ENCODE data around the gene NFE2L3. TPM values are rescaled to one million over a fixed set of nuclear protein-coding genes. Genes with fewer than 3 reads are reported as not detected.
A peak's percentile ranks its signal among the peaks of the same experiment; 100 is the strongest.

NFE2L3 gene
- total RNA-seq, 1 experiment from 2014 or later, result 40.0 TPM

- Histone ChIP-seq H3K9me3 (ENCODE audit: low read length) (no peaks in the 10 kb centered on the region), H3K4me3 (ENCODE audit: low read length) (no peak overlapping the region), H3K27ac (ENCODE audit: low read length) (no peak overlapping the region), H3K27me3 (ENCODE audit: low read length) (no peaks in the 10 kb centered on the region), H3K9me2 (replicated peaks; ENCODE audit: low read length) (no peaks in the 10 kb centered on the region), H4K20me1 (ENCODE audit: low read length) (no peaks in the 10 kb centered on the region), H3K9ac (ENCODE audit: low read length) (no peak overlapping the region), H3F3A (ENCODE audit: low read length, unreplicated experiment) (no peaks in the 10 kb centered on the region), H3K4me1 (ENCODE audit: insufficient read depth, low read length) (no peaks in the 10 kb centered on the region), H2AFZ (ENCODE audit: low read length) (no peak overlapping the region), H3K4me2 (ENCODE audit: low read length) (no peak overlapping the region), H3K79me2 (ENCODE audit: low read length) (peaks cover 13% of the 10 kb centered on the region), H3K36me3 (ENCODE audit: low read depth, low read length) (no peaks in the 10 kb centered on the region)
- intact Hi-C loops (cut with micrococcal nuclease), result no loop called here
- ATAC-seq (peak; percentile 4; the same call in 1 of the 2 replicates), DNase-seq (no peak)
- TF ChIP-seq EZH2phosphoT487 (IDR thresholded peaks at IDR 0.05; ENCODE audit: borderline replicate concordance, low read length) (no peak), EZH2 (IDR thresholded peaks at IDR 0.05; ENCODE audit: low read length, unreplicated experiment) (no peak), CTCF (conservative IDR thresholded peaks at IDR 0.05; ENCODE audit: low read depth, low read length) (no peak)
- POLR2A ChIA-PET (ENCODE audit: unreplicated experiment), result interaction anchor here (0.6 kb wide), 1 partner anchor 10 kb away, joined by 15 read pairs; no protein-coding TSS in a partner anchor
- BruUV-seq (replicated peaks), result no TSS peak
- CTCF ChIA-PET, result no interaction called here
Measured at GRCh38 chr7:26178272-26178960, 26.4 kb downstream of the NFE2L3 start.

DNA sequence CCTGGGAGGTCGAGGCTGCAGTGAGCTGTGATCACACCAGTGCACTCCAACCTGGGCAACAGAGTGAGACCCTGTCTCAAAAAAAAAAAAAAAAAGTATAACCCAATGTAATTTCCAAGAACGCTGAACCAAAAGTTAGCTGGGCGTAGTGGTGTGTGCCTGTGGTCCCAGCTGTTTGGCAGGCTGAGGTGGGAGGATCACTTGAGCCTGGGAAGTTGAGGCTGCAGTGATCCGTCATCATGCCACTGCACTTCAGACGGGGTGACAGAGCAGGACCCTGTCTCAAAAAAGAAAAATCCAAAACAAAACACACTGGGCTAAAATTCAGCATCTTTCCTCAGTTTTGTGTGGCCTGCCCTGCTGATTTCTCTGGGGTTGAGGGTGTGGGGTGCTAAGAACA, 27.4 kb downstream of the NFE2L3 start:
- no TSS peak for BruUV-seq (replicated peaks)
- no peak for TF ChIP-seq EZH2phosphoT487 (IDR thresholded peaks at IDR 0.05; ENCODE audit: borderline replicate concordance, low read length)
- no peak for TF ChIP-seq EZH2 (IDR thresholded peaks at IDR 0.05; ENCODE audit: low read length, unreplicated experiment)
- TF ChIP-seq CTCF (conservative IDR thresholded peaks at IDR 0.05; ENCODE audit: low read depth, low read length), result no peak
- no peaks in the 10 kb centered on the region for H3K9me2 ChIP-seq (replicated peaks; ENCODE audit: low read length)
- intact Hi-C loops (cut with micrococcal nuclease), result no loop called here
- H3K27me3 ChIP-seq (ENCODE audit: low read length), result no peaks in the 10 kb centered on the region
- DNase-seq (no peak), ATAC-seq (no peak)
- no peak overlapping the region for H3K4me2 ChIP-seq (ENCODE audit: low read length)
- no peak overlapping the region for H3K4me3 ChIP-seq (ENCODE audit: low read length)
- no peak overlapping the region for H3K27ac ChIP-seq (ENCODE audit: low read length)
- 0 out of 2 replicates have a peak, but pooled peaks cover 3% of the 10 kb centered on the region for H3K79me2 ChIP-seq (ENCODE audit: low read length)
- no peaks in the 10 kb centered on the region for H3K36me3 ChIP-seq (ENCODE audit: low read depth, low read length)
- ChIA-PET CTCF (interaction anchor here (0.5 to 1.1 kb wide), 2 partner anchors 89 to 220 kb away, joined by 3 to 4 read pairs; no protein-coding TSS in a partner anchor), POLR2A (ENCODE audit: unreplicated experiment) (interaction anchor here (0.6 kb wide), 1 partner anchor 9 kb away, joined by 15 read pairs; no protein-coding TSS in a partner anchor)
- H3F3A ChIP-seq (ENCODE audit: low read length, unreplicated experiment), result no peaks in the 10 kb centered on the region
- H3K9me3 ChIP-seq (ENCODE audit: low read length), result no peaks in the 10 kb centered on the region
- H3K4me1 ChIP-seq (ENCODE audit: insufficient read depth, low read length), result no peaks in the 10 kb centered on the region
- H4K20me1 ChIP-seq (ENCODE audit: low read length), result no peaks in the 10 kb centered on the region
- no peak overlapping the region for H3K9ac ChIP-seq (ENCODE audit: low read length)
- H2AFZ ChIP-seq (ENCODE audit: low read length), result no peak overlapping the region
